ENCODE measurements around the gene CEACAM18. TPM values are rescaled to one million over a fixed set of nuclear protein-coding genes. Genes with fewer than 3 reads are reported as not detected.

The CEACAM18 gene
- total RNA-seq (2022; extraction: Qiagen RNA extraction), result not detected in 5 replicates

DNA sequence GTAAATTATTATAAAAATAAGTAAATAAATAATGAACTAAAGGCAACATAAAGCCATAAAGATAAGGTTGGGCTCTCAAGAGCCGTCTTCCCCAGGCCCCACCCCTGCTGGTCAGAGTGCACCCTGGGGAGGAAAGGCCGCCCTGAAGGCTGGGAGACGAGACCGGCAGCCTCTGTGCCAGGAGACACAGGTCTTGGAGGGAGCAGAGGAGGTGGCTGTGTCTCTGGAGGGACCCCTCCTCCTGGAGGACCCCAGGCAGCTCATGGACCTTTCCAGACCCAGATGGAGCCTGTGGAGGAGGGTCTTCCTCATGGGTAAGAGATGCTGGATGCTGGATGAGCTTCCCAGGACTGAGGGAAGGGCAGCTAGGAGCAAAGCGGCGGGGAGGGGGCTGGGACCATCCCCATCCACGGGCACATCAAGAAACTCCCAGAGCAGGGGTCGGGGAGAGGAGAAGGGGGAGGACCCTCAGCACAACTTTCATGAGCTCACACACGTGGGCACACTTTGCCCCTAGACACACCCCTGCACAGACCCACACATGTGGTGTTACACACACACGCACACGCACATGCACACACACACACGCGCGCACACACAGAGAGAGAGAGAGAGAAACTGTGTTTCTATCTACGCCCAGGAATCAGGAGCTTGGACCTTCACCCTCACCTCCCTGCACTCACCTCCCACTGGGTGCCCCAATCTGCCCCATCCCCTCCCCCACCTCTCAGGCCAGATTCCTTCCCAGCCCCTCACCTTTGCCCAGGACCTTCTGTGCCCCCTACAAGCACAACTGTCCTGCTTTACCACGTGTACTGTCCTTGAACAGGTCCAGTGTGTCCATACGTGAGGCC is at the start of gene CEACAM18:
TSS of gene CEACAM18 (plus strand) at position 159 of the 854 bp plus-strand sequence.

DNA sequence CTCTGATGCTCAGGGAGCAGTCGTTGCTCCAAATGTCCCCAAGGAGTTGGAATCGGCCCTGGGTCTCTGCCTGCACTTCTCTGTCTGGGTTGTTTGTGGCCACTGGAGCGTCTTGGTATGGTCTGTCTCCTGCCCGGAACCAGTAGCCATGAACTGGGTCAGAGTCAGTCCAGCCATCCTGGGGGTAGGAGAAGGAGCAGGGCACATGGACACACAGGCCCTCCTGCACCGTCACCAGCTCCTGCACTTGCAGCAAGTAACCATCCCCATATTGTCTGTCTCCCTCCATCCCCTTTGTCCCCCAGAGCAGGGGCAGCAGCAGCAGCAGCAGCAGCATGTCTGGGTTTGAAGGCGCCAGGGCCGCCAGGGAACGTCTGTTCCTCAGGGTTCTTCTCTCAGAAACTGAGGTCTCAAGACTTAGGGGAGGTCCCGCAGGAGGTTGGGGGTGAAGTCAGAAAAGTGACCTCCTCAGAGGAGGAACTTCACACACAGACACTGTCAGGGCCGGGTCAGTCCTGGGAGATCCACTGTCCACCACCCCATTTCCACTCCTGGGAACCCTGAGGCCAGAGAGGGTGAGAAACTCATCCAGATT is 20.2 kb upstream of the CEACAM18 start, which contains the start of gene SIGLEC8:
TSS of gene SIGLEC8 (minus strand) at position 404 of the 595 bp plus-strand sequence. CDS start at position 337, 67 bp downstream.

DNA sequence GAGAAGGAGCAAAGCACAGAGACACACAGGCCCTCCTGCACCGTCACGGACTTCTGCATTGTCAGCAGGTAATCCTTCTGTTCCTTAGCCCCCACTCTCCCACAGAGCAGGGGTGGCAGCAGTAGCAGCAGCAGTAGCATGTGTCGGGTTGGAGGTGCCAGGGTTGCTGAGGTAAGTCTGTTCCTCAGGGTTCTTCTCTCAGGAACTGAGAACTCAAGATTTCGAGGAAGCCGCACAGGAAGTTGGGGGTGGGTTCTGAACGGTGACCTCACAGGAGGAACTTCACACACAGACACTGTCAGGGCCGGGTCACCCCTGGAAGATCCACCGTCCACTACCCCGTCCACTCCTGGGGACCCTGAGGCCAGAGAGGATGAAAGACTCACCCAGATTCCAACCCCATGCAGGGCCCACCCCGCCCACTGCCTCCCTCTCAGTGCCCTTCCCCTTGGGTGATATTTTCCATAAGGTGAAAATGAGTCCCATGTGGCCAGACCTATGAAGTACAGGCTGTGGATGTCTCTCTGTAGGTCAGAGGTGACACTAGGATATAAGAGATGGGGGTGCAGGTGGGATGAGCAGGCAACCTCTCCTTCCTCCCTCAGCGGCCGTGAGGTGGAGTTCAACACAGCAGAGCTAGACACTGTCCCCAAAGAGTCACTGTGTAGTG is 23.4 kb downstream of the CEACAM18 start, which contains the start of gene SIGLEC12:
TSS of gene SIGLEC12 (minus strand) at position 207 of the 670 bp plus-strand sequence. CDS start at position 140, 67 bp downstream.

GRCh38 chr19:51531349-51532315 is 53.3 kb downstream of the CEACAM18 start, which contains the start of gene SIGLEC6:
SIGLEC6 (minus strand) TSS chr19:51531670; CDS start chr19:51531648, 22 bp downstream.

Other genes with a start within 250 kb of the CEACAM18 start
- gene SIGLECL1, start 227.5 kb upstream of the CEACAM18 start, total RNA-seq (2022; extraction: Qiagen RNA extraction), result not detected in 5 replicates
- 0.02 to 0.05 TPM (median 0.03 TPM) in 4 of 5 replicates, not detected in the other for gene IGLON5, start 166.9 kb upstream of the CEACAM18 start, total RNA-seq (2022; extraction: Qiagen RNA extraction)
- 6.8 to 12.2 TPM (median 10.4 TPM) in 5 replicates for gene VSIG10L, start 136.4 kb upstream of the CEACAM18 start, total RNA-seq (2022; extraction: Qiagen RNA extraction)
- 221 to 254 TPM (median 236 TPM) in 5 replicates for gene ETFB, start 112.2 kb upstream of the CEACAM18 start, total RNA-seq (2022; extraction: Qiagen RNA extraction)
- gene CLDND2, start 109.5 kb upstream of the CEACAM18 start, total RNA-seq (2022; extraction: Qiagen RNA extraction), result 6.1 to 12.5 TPM (median 10.5 TPM) in 5 replicates
- not detected in 5 replicates for gene NKG7, start 105.9 kb upstream of the CEACAM18 start, total RNA-seq (2022; extraction: Qiagen RNA extraction)
- gene LIM2, start 90.6 kb upstream of the CEACAM18 start, total RNA-seq (2022; extraction: Qiagen RNA extraction), result not detected in 5 replicates
- gene C19orf84, start 87.9 kb upstream of the CEACAM18 start, total RNA-seq (2022; extraction: Qiagen RNA extraction), result not detected in 5 replicates
- gene SIGLEC10, start 60.9 kb upstream of the CEACAM18 start, total RNA-seq (2022; extraction: Qiagen RNA extraction), result 0.05 TPM in 1 of 5 replicates, not detected in the others
- not detected in 5 replicates for gene SIGLEC8, start 20.1 kb upstream of the CEACAM18 start, total RNA-seq (2022; extraction: Qiagen RNA extraction)
- not detected in 5 replicates for gene SIGLEC12, start 23.3 kb downstream of the CEACAM18 start, total RNA-seq (2022; extraction: Qiagen RNA extraction)
- not detected in 5 replicates for gene SIGLEC6, start 53.1 kb downstream of the CEACAM18 start, total RNA-seq (2022; extraction: Qiagen RNA extraction)
- gene ZNF175, start 92.7 kb downstream of the CEACAM18 start, total RNA-seq (2022; extraction: Qiagen RNA extraction), result 2.8 to 5.3 TPM (median 4.4 TPM) in 5 replicates
- 0.06 TPM in 1 of 5 replicates, not detected in the others for gene SIGLEC5, start 151.9 kb downstream of the CEACAM18 start, total RNA-seq (2022; extraction: Qiagen RNA extraction)
- gene SIGLEC14, start 168.3 kb downstream of the CEACAM18 start, total RNA-seq (2022; extraction: Qiagen RNA extraction), result 0.03 to 0.12 TPM (median 0.05 TPM) in 3 of 5 replicates, not detected in the others
- 12.1 to 19.1 TPM (median 15.9 TPM) in 5 replicates for gene SPACA6, start 214.8 kb downstream of the CEACAM18 start, total RNA-seq (2022; extraction: Qiagen RNA extraction)
- gene HAS1, start 245.5 kb downstream of the CEACAM18 start, total RNA-seq (2022; extraction: Qiagen RNA extraction), result not detected in 5 replicates

Measured in A549 treated with CORT108297 at 1 μM for 4 hours (cell line).